Astrocyte (in vitro differentiated cells and primary cell): ENCODE results near the gene AARS1. TPM values are rescaled to one million over a fixed set of nuclear protein-coding genes. Genes with fewer than 3 reads are reported as not detected.
A peak's percentile ranks its signal among the peaks of the same experiment; 100 is the strongest.

ENCODE experiments used
- DNase-seq: peaks from one replicate; pipeline ENCODE4 v3.0.0-alpha.2; 2010; ENCODE audit warnings: low read depth
- FAIRE-seq: peaks from 2 replicates; lab custom pipeline; 2011; peaks lifted over from hg19 to GRCh38; lab: Jason Lieb, UNC
- H2AFZ ChIP-seq: 2 replicates; pipeline ENCODE4 v1.6.0; 2012; ENCODE audit warnings: low read depth, low read length, inconsistent platforms
- H3K27ac ChIP-seq: 2 replicates; pipeline ENCODE4 v1.5.1; 2011; ENCODE audit warnings: low read depth, low read length, inconsistent platforms
- H3K27me3 ChIP-seq: 2 replicates; pipeline ENCODE4 v1.6.0; 2011; ENCODE audit warnings: low read length, inconsistent platforms; ENCODE audit not compliant: insufficient read depth
- H3K36me3 ChIP-seq: 2 replicates; pipeline ENCODE4 v1.5.1; 2011; ENCODE audit warnings: low read length, inconsistent platforms; ENCODE audit not compliant: insufficient read depth
- H3K4me1 ChIP-seq: 2 replicates; pipeline ENCODE4 v1.5.1; 2011; ENCODE audit warnings: low read length, inconsistent platforms; ENCODE audit not compliant: insufficient read depth
- H3K4me2 ChIP-seq: 2 replicates; pipeline ENCODE4 v1.6.0; 2012; ENCODE audit warnings: low read length, inconsistent platforms
- H3K4me3 ChIP-seq: 2 replicates; pipeline ENCODE4 v1.5.1; 2011; ENCODE audit warnings: low read depth, mild to moderate bottlenecking, low read length, inconsistent platforms; ENCODE audit not compliant: insufficient read depth
- H3K79me2 ChIP-seq: 2 replicates; pipeline ENCODE4 v1.6.0; 2012; ENCODE audit warnings: mild to moderate bottlenecking, low read length, inconsistent platforms; ENCODE audit not compliant: insufficient read depth
- H3K9ac ChIP-seq: 2 replicates; pipeline ENCODE4 v1.6.0; 2012; ENCODE audit warnings: mild to moderate bottlenecking, low read length, inconsistent platforms
- H3K9me3 ChIP-seq: 2 replicates; pipeline ENCODE4 v1.5.1; 2012; ENCODE audit warnings: low read depth, mild to moderate bottlenecking, low read length, inconsistent platforms; ENCODE audit not compliant: insufficient read depth
- H4K20me1 ChIP-seq: 2 replicates; pipeline ENCODE4 v1.6.0; 2012; ENCODE audit warnings: low read length, inconsistent platforms; ENCODE audit not compliant: insufficient read depth
- H3K27ac Mint-ChIP-seq: one replicate; pipeline ENCODE4 v1.8.0; 2021; ENCODE audit warnings: mild to moderate bottlenecking, mixed read lengths; ENCODE audit not compliant: unreplicated experiment
- H3K27me3 Mint-ChIP-seq: one replicate; pipeline ENCODE4 v1.8.0; 2021; ENCODE audit warnings: low read depth, mixed read lengths; ENCODE audit not compliant: unreplicated experiment
- H3K36me3 Mint-ChIP-seq: one replicate; pipeline ENCODE4 v1.8.0; 2021; ENCODE audit warnings: low read depth, mixed read lengths; ENCODE audit not compliant: unreplicated experiment
- H3K4me1 Mint-ChIP-seq: one replicate; pipeline ENCODE4 v1.8.0; 2021; ENCODE audit warnings: low read depth, mixed read lengths; ENCODE audit not compliant: unreplicated experiment
- H3K4me3 Mint-ChIP-seq: one replicate; pipeline ENCODE4 v1.8.0; 2021; ENCODE audit warnings: mild to moderate bottlenecking, moderate library complexity, mixed read lengths; ENCODE audit not compliant: unreplicated experiment
- H3K9me3 Mint-ChIP-seq: one replicate; pipeline ENCODE4 v1.8.0; 2021; ENCODE audit warnings: mild to moderate bottlenecking, mixed read lengths; ENCODE audit not compliant: unreplicated experiment
- EZH2 ChIP-seq: IDR thresholded peaks from 2 replicates; pipeline ENCODE4 v1.6.1; 2012; ENCODE audit warnings: mild to moderate bottlenecking, low read length, inconsistent platforms; ENCODE audit not compliant: insufficient read depth
- total RNA-seq: library from RNA; stranded (reverse); gene quantifications from 2 replicates; pipeline ENCODE4 v1.2.1, GENCODE V29; 2021
- TF ChIP-seq, protein P1 (sequence below): IDR thresholded peaks from 2 replicates; pipeline ENCODE4 v1.5.1; 2011; ENCODE audit warnings: low read depth, mild to moderate bottlenecking, inconsistent platforms, low read length, moderate library complexity; ENCODE audit not compliant: insufficient read depth

The AARS1 gene
- total RNA-seq, 1 donor from 2014 or later, result 157 TPM

DNA sequence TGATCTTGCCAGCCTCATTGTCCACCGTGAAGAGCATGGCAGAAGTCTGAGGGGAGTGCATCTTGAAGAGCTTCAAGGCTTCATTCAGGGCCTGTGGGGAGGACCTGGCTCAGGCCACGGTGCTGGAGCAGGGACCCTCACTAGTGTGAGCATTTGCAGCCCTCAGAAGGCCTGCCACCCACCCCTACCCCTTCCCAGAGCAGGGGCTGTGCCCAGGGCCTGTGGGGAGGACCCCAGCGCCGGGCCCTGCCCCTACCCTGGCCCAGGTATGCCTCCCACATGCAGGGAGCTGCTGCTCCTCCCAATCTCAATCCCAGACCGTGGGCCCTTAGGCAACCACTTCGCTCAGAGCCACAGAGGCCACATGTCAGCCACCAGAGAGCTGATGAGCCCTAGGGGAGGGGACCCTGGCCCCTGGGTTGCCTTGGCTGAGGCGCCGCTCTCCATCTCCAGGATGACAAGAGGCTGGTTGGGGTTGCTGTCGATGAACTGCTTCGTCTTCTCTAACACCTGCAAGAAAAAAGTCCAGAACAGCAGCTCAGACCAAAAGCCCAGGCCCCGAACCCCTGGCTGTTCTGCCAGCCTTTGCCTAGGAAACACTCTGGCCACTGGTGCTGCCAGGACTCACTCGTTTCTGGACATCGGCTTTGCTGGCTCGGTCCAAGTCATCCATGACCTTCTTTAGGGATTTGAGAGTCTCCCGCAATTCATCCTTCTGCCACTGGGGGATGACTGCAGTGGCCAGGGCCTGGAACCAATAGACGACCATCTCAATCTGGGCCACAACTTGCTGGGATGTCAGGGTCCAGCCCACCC, 35.8 kb downstream of the AARS1 start:
- Mint-ChIP-seq H3K4me1 (peaks cover 7% of the 10 kb centered on the region), H3K9me3 (no peaks in the 10 kb centered on the region), H3K27ac (peak overlapping the region; percentile 72), H3K36me3 (peaks cover 21% of the 10 kb centered on the region), H3K27me3 (no peaks in the 10 kb centered on the region), H3K4me3 (no peak overlapping the region)
- H3K79me2 ChIP-seq, result peaks cover 29% of the 10 kb centered on the region
- peaks cover 59% of the 10 kb centered on the region for H4K20me1 ChIP-seq
- no peaks in the 10 kb centered on the region for H3K27me3 ChIP-seq
- H3K9me3 ChIP-seq, result no peaks in the 10 kb centered on the region
- no peak overlapping the region for H3K4me2 ChIP-seq
- H3K4me3 ChIP-seq, result no peak overlapping the region
- peaks cover 20% of the 10 kb centered on the region for H3K4me1 ChIP-seq
- DNase-seq, result peak; percentile 21
- no peak overlapping the region for H3K9ac ChIP-seq
- H2AFZ ChIP-seq, result no peak overlapping the region
- FAIRE-seq, result no peak
- TF ChIP-seq, protein P1, sequence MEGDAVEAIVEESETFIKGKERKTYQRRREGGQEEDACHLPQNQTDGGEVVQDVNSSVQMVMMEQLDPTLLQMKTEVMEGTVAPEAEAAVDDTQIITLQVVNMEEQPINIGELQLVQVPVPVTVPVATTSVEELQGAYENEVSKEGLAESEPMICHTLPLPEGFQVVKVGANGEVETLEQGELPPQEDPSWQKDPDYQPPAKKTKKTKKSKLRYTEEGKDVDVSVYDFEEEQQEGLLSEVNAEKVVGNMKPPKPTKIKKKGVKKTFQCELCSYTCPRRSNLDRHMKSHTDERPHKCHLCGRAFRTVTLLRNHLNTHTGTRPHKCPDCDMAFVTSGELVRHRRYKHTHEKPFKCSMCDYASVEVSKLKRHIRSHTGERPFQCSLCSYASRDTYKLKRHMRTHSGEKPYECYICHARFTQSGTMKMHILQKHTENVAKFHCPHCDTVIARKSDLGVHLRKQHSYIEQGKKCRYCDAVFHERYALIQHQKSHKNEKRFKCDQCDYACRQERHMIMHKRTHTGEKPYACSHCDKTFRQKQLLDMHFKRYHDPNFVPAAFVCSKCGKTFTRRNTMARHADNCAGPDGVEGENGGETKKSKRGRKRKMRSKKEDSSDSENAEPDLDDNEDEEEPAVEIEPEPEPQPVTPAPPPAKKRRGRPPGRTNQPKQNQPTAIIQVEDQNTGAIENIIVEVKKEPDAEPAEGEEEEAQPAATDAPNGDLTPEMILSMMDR, result peak; percentile 59
- TF ChIP-seq EZH2, result no peak
- H3K27ac ChIP-seq, result no peak overlapping the region
- H3K36me3 ChIP-seq, result peaks cover 32% of the 10 kb centered on the region

DNA sequence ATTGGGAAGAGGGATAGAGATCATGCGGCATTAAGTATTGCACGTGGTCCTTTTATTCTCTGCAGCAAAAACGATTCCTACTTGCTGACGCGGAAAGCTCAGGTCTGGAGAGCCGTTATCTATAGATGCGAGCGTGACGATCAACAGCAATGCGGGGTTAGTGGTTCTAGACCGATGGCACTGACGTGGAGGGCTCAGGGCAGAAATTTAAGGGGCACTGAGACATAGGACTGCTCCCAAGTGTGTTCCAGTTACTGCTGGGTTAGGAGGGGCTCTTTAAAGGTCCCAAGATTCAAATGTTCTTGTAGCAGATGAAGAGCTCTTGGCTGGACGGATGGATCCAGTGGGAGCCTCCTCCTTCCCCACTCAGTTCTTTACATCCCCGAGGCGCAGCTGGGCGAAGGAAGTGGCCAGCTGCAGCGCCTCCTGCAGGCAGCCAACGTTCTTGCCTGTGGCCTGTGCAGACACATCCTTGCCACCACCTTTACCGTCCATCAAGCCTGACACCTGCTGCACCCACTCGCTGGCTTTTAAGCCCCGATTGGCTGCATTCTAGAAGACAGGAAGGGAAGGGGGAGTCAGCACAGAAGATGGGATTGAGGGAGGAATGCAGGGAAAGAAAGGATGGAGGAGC, 36.8 kb downstream of the AARS1 start:
- peaks cover 26% of the 10 kb centered on the region for H3K79me2 ChIP-seq
- peaks cover 51% of the 10 kb centered on the region for H4K20me1 ChIP-seq
- DNase-seq (no peak), FAIRE-seq (no peak)
- Mint-ChIP-seq H3K27ac (no peak overlapping the region), H3K4me1 (peaks cover 7% of the 10 kb centered on the region), H3K36me3 (peaks cover 12% of the 10 kb centered on the region), H3K27me3 (no peaks in the 10 kb centered on the region), H3K4me3 (peak overlapping the region; percentile 81), H3K9me3 (no peaks in the 10 kb centered on the region)
- no peak overlapping the region for H3K9ac ChIP-seq
- no peak overlapping the region for H3K4me3 ChIP-seq
- no peaks in the 10 kb centered on the region for H3K9me3 ChIP-seq
- no peak overlapping the region for H2AFZ ChIP-seq
- peak overlapping the region; percentile 98 for H3K4me2 ChIP-seq
- peaks cover 23% of the 10 kb centered on the region for H3K36me3 ChIP-seq
- H3K27me3 ChIP-seq, result no peaks in the 10 kb centered on the region
- peaks cover 16% of the 10 kb centered on the region for H3K4me1 ChIP-seq
- no peak overlapping the region for H3K27ac ChIP-seq
- TF ChIP-seq EZH2, result no peak
- TF ChIP-seq, protein P1, result no peak
